SH-SY5Y (cell line): ENCODE measurements around the gene MSANTD1.

ENCODE experiments used
- GATA2 ChIP-seq: IDR thresholded peaks from 2 replicates; pipeline ENCODE4 v1.6.1; 2011; ENCODE audit warnings: mild to moderate bottlenecking, low read depth, low read length
- GATA3 ChIP-seq: IDR thresholded peaks from 2 replicates; pipeline ENCODE4 v1.6.1; 2011; ENCODE audit warnings: low read depth, mild to moderate bottlenecking, low read length, moderate library complexity

- no peak for TF ChIP-seq GATA3
- no peak for TF ChIP-seq GATA2
Measured at GRCh38 chr4:3215733-3216132, 33.2 kb upstream of the MSANTD1 start.
